ENCODE results near the gene DHRS4L2.
"Not testable (repeated sequence)": the region's sequence is repeated elsewhere in the genome, so short reads cannot be mapped to it uniquely, and the experiment has no call there.

Gene DHRS4L2

GRCh38 chr14:23988607-23989363 is at the start of gene DHRS4L2:
Gene DHRS4L2, plus strand, starts transcription at chr14:23988929. Its CDS starts 19 bp downstream, at chr14:23988948.
- DNase-seq: peak; percentile 37

- no peak for DNase-seq
These were observed 49.0 kb upstream of the DHRS4L2 start for GRCh38 chr14:23939607-23940326.

GRCh38 chr14:23941230-23941629 is 47.5 kb upstream of the DHRS4L2 start:
- no peak for DNase-seq

- no peak for DNase-seq
These were observed 47.1 kb upstream of the DHRS4L2 start for GRCh38 chr14:23941669-23942068.

GRCh38 chr14:23942587-23942986 is 46.1 kb upstream of the DHRS4L2 start:
- no peak for DNase-seq

- DNase-seq: not testable (repeated sequence)
These were observed 39.7 kb upstream of the DHRS4L2 start for GRCh38 chr14:23949069-23949468.

- DNase-seq: no peak
These were observed 38.2 kb upstream of the DHRS4L2 start for GRCh38 chr14:23950411-23951135.

GRCh38 chr14:23951136-23951466 is 37.6 kb upstream of the DHRS4L2 start:
- DNase-seq: not testable (repeated sequence)

- no peak for DNase-seq
These were observed 37.0 kb upstream of the DHRS4L2 start for GRCh38 chr14:23951590-23952201.

- not testable (repeated sequence) for DNase-seq
These were observed 35.6 kb upstream of the DHRS4L2 start for GRCh38 chr14:23953116-23953463.

GRCh38 chr14:23953464-23954278 is 35.1 kb upstream of the DHRS4L2 start, which contains the start of gene DHRS4:
Gene DHRS4, plus strand, starts transcription at chr14:23953770. Its CDS starts 19 bp downstream, at chr14:23953789.
- DNase-seq: peak; percentile 63

GRCh38 chr14:23954279-23954614 is 34.5 kb upstream of the DHRS4L2 start:
- not testable (repeated sequence) for DNase-seq

GRCh38 chr14:23954965-23955364 is 33.8 kb upstream of the DHRS4L2 start:
- not testable (repeated sequence) for DNase-seq

- not testable (repeated sequence) for DNase-seq
These were observed 32.9 kb upstream of the DHRS4L2 start for GRCh38 chr14:23955811-23956210.

GRCh38 chr14:23957913-23958569 is 30.7 kb upstream of the DHRS4L2 start:
- DNase-seq: not testable (repeated sequence)

- DNase-seq: not testable (repeated sequence)
These were observed 27.8 kb upstream of the DHRS4L2 start for GRCh38 chr14:23960899-23961298.

- DNase-seq: not testable (repeated sequence)
These were observed 27.0 kb upstream of the DHRS4L2 start for GRCh38 chr14:23961704-23962103.

GRCh38 chr14:23969130-23969480 is 19.6 kb upstream of the DHRS4L2 start:
- not testable (repeated sequence) for DNase-seq

GRCh38 chr14:23969481-23970282 is 19.0 kb upstream of the DHRS4L2 start:
- not testable (repeated sequence) for DNase-seq

- not testable (repeated sequence) for DNase-seq
These were observed 18.5 kb upstream of the DHRS4L2 start for GRCh38 chr14:23970283-23970659.

- DNase-seq: not testable (repeated sequence)
These were observed 15.6 kb upstream of the DHRS4L2 start for GRCh38 chr14:23973178-23973577.

Data from NCI-H1417 treated with DMSO at 0.1 percent for 48 hours (cell line).